ENCODE data around the gene NKG7.

GRCh38 chr19:51417107-51417809 lies 44.8 kb upstream of the NKG7 start, which contains the start of gene SIGLEC10:
- TF ChIP-seq CTCF (IDR thresholded peaks at IDR 0.05) (no peak), POLR2A (IDR thresholded peaks at IDR 0.05) (no peak)
